GM20431 (cell line): ENCODE measurements around the gene CDYL.

Experiments used
- in situ Hi-C: fragments of 300-500 bp; cut with MseI, MboI; formaldehyde crosslinking; loops from one replicate; pipeline ENCODE4 v1.15.0; 2020; ENCODE audit warnings: low sequenced_read_pairs; ENCODE audit not compliant: unreplicated experiment

CDYL gene

GRCh38 chr6:4870821-4871494 is 94.8 kb downstream of the CDYL start:
- in situ Hi-C loops: no loop called here

GRCh38 chr6:4871825-4872224 is 95.6 kb downstream of the CDYL start:
- in situ Hi-C loops: no loop called here

GRCh38 chr6:4872841-4873240 is 96.6 kb downstream of the CDYL start:
- in situ Hi-C loops: no loop called here

GRCh38 chr6:4873928-4874327 is 97.7 kb downstream of the CDYL start:
- in situ Hi-C loops: no loop called here

GRCh38 chr6:4879741-4880275 is 103.6 kb downstream of the CDYL start:
- in situ Hi-C loops: no loop called here

- in situ Hi-C loops: no loop called here
These were observed 104.2 kb downstream of the CDYL start for GRCh38 chr6:4880363-4880762.

GRCh38 chr6:4883298-4883697 is 107.1 kb downstream of the CDYL start:
- in situ Hi-C loops: no loop called here

GRCh38 chr6:4884646-4885340 is 108.6 kb downstream of the CDYL start:
- in situ Hi-C loops: no loop called here

- in situ Hi-C loops: no loop called here
These were observed 109.2 kb downstream of the CDYL start for GRCh38 chr6:4885341-4885933.

GRCh38 chr6:4888841-4889240 is 112.6 kb downstream of the CDYL start:
- in situ Hi-C loops: no loop called here

- in situ Hi-C loops: no loop called here
These were observed 113.5 kb downstream of the CDYL start for GRCh38 chr6:4889701-4890100.

GRCh38 chr6:4890191-4890590 is 114.0 kb downstream of the CDYL start:
- in situ Hi-C loops: no loop called here

- in situ Hi-C loops: no loop called here
These were observed 114.4 kb downstream of the CDYL start for GRCh38 chr6:4890627-4891026.

GRCh38 chr6:4891141-4891540 is 114.9 kb downstream of the CDYL start:
- in situ Hi-C loops: no loop called here

GRCh38 chr6:4892785-4893485 is 116.7 kb downstream of the CDYL start:
- in situ Hi-C loops: no loop called here

- in situ Hi-C loops: no loop called here
These were observed 117.8 kb downstream of the CDYL start for GRCh38 chr6:4894049-4894448.

GRCh38 chr6:4895971-4896370 is 119.8 kb downstream of the CDYL start:
- in situ Hi-C loops: no loop called here

GRCh38 chr6:4896401-4896800 is 120.2 kb downstream of the CDYL start:
- in situ Hi-C loops: no loop called here

- in situ Hi-C loops: no loop called here
These were observed 123.2 kb downstream of the CDYL start for GRCh38 chr6:4899249-4900034.
